H1 (cell line): ENCODE data around the gene TTC28. TPM values are rescaled to one million over a fixed set of nuclear protein-coding genes. Genes with fewer than 3 reads are reported as not detected.

Source experiments
- BCL11A ChIP-seq, 2 experiments: IDR thresholded peaks; one replicate each; pipeline ENCODE4 v1.6.1; 2011; ENCODE audit warnings: low read depth in 2 of 2, low read length in 2 of 2, mild to moderate bottlenecking in 2 of 2
- GTF2F1 ChIP-seq: IDR thresholded peaks from 2 replicates; pipeline ENCODE4 v1.6.1; 2012; ENCODE audit warnings: low read depth, low read length, improper control_type of control experiment, borderline replicate concordance
- HDAC6 ChIP-seq: IDR thresholded peaks from one replicate; pipeline ENCODE4 v1.7.1; 2012; ENCODE audit warnings: low read depth, mild to moderate bottlenecking, inconsistent platforms, low read length, moderate library complexity
- KDM1A ChIP-seq: fragments of 200-600, 300-600 bp; sonication (generic); IDR thresholded peaks from 2 replicates; pipeline ENCODE4 v1.7.1; 2016; ENCODE audit warnings: mild to moderate bottlenecking, low read length, borderline replicate concordance
- NRF1 ChIP-seq: IDR thresholded peaks from 2 replicates; pipeline ENCODE4 v1.6.1; 2011; ENCODE audit warnings: mild to moderate bottlenecking, low read depth, low read length, improper control_type of control experiment
- PHF8 ChIP-seq: fragments of 200-600 bp; sonication (generic); conservative IDR thresholded peaks from 2 replicates; pipeline ENCODE4 v1.7.1; 2012; ENCODE audit warnings: low read depth, mild to moderate bottlenecking, inconsistent platforms, low read length, moderate library complexity
- polyA plus RNA-seq, 7 experiments: library from polyadenylated mRNA; depleted of rRNA in 3 of 7; stranded (reverse) in 5 of 7; unstranded in 2 of 7; fragments of >200 nt in 5 of 7; fragments of 200-250 nt in 2 of 7; gene quantifications; 1 replicate in 5 of 7; 2 replicates in 1 of 7; 4 replicates in 1 of 7; pipeline versions ENCODE4 v1.2.1 to v1.2.3, GENCODE V29; 2011 to 2013; ENCODE audit warnings: missing spikeins in 2 of 7, mixed read lengths in 2 of 7
- total RNA-seq: library from RNA; stranded (reverse); fragmentation: NEBNext Ultra II Directional; extraction: Animal tissue kit (Norgen Biotek cat#: 25700); gene quantifications from 2 replicates; pipeline ENCODE4 v1.2.1, GENCODE V29; 2021

Gene TTC28
- total and polyA plus RNA-seq, 2 of the 8 experiments (the other 6 are each of a cell fraction or from before 2014, with no cell fraction given): 2.6 to 12.6 TPM

DNA sequence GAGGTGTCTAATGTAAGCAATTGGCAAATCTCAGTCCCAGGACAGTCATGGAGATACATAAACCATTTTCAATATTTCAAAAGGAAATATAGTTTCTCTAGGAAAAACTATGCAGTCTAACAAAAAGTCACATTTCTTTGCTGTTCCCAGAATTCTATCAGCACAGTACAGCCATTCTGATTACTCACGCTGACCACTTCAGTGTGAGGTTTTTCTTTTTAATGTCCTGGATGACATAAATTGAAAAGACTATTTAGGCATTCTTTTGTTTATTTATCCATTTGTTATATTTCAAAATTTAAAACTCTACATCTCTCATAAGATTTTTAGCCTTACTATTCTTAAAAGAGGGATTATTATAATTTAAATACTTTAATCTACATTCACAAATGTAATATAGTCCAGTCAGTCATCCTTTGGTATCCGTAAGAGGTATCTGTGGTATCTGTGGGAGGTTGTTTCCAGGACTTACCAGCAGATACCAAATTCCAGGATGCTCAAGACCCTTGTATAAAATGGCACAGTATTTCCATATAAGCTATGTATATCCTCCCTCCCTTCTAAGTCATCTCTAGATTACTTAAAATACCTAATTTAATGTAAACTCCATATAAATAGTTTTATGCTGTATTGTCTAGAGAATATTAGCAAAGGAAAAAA lies 429.5 kb downstream of the TTC28 start (continued):
- TF ChIP-seq NRF1 (no peak), HDAC6 (no peak), PHF8 (no peak), GTF2F1 (no peak), BCL11A (IDR thresholded peaks at IDR 0.05; ENCODE audit: low read depth in 2 of 2, low read length in 2 of 2) (no peak), KDM1A (no peak)
- TF ChIP-seq, all 59 proteins: peak for 0
